HG02884 (cell line): ENCODE measurements around the gene OGFOD2.
"Not testable (repeated sequence)": the region's sequence is repeated elsewhere in the genome, so short reads cannot be mapped to it uniquely, and the experiment has no call there.

ENCODE experiments used
- ATAC-seq: cut with Tn5 transposase; IDR thresholded peaks from one replicate; pipeline ENCODE4 v1.9.1; 2021; ENCODE audit warnings: mild to moderate bottlenecking, moderate library complexity; ENCODE audit not compliant: unreplicated experiment

Gene OGFOD2

DNA sequence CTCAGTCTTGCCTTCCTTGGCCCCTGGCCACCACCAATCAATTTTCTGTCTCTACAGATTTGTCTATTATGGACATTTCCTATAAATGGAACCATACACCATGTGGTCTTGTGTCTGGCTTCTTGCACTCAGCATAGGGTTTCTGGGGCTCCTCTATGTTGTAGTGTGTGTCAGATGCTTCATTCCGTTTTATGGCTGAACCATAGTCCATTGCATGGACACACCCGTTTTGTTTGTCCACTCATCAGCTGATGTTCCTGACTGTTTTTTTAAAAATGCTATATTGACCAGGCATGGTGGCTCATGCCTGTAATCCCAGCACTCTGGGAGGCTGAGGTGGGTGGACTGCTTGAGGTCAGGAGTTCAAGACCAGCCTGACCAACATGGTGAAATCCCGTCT is 26.4 kb downstream of the OGFOD2 start:
- no peak for ATAC-seq

DNA sequence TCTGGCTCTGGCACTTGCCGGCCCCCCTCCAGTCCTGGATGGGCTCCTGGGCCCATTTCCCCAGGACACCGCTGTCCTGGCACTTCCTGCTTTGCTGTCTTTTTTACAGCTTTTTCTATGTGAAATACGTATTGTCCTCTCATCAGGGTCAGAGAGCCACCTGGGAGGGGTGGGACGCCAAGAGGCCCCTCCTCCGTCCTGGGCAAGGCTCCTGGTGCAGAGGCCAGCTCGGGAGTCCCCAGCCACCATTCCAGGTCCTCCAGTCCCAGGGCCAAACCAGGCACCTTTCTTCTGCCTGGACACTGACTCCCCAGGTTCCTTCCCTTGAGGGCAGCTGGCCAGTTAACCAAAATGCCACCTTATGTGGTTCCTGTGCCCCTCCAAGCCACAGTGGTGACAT is 28.2 kb downstream of the OGFOD2 start:
- no peak for ATAC-seq

DNA sequence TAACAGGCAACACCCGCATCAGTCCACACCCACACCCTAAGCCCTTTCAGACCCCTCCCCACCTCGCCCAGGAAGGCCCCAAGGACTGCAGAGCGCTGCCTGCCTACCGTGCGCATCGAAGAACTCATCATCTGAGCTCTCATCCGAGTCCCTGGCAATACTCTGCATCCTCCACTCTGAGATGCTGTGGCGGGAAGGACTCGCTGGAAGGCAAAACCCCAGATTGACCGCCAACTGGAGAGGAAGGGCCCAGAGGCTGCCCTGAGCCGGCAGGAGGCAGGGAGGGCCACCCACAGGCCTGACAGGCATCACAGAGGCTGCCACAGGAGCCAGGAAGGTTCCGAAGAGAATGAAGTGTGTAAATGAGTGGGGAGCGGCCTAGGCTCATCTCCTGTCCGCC is 29.2 kb downstream of the OGFOD2 start:
- ATAC-seq = no peak

DNA sequence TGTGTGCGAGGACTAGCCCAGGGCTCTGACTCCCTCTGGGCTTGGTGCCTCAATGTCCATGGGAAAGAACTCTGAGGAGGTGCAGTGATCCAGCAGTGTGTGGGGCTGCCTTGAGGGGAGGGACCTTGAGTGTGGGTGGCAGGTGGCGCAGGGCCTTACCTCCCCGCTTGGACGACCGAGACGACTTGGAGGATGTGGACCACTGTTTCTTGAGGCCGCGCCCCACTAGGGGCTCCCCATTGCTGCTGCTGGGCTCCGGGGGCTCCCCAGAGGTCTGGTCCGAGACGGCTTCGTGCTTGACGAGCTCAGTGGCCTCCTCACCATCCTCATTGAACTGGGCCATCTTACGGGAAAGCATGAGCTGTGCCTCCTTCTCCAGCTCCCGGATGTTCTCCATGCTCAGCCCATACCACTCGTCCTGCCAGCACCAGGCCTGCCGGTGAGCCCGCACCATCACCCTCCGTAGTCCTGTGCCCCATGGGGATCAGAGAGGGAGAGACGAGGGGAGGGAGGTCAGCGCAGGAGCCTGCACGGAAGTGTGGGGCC is 30.1 kb downstream of the OGFOD2 start:
- no peak for ATAC-seq

- ATAC-seq = no peak
Observed at GRCh38 chr12:123006977-123007376, 31.9 kb downstream of the OGFOD2 start.

- ATAC-seq = no peak
Observed at GRCh38 chr12:123010110-123010509, 35.1 kb downstream of the OGFOD2 start.

DNA sequence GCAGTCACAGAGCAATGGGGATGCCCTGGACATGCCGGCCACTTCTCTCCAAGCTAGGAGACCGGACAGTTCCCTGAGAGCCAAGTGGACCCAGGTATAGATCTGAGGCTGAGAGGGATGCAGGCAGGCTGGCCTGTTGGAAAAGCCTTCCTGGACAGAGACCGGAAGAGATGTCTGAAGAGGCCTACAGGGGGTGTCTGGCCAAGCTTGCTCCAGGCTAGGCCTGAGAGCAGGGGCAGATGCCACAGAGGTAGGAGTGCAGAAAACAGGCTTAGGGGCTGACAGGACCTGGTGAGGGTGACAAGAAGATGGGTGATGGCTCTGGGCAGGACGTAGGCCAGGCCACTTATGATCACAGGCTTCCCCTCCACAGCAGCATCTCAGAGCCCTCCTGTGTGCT is 35.6 kb downstream of the OGFOD2 start:
- ATAC-seq = no peak

DNA sequence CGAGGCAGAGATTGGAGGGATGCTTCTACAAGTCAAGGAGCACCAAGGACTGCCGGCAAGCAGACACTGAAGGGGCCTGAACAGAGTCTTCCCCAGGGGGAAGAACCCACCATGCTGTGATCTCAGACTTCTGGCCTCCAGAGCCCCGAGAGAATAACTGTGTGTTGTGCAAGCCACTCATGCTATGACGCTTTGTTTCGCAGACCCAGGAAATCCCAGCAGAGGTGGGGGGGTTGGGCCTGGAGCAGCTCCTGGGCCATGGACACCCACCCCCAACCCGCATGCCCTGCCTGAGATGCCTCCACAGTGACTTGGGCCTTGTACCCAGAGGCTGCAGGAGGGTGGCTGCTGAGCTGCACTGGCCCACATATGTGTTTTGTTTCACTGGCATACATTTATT is 36.7 kb downstream of the OGFOD2 start:
- ATAC-seq = no peak

- ATAC-seq = no peak
Observed at GRCh38 chr12:123013185-123014095, 38.4 kb downstream of the OGFOD2 start.

GRCh38 chr12:123014473-123014872 is 39.4 kb downstream of the OGFOD2 start:
- not testable (repeated sequence) for ATAC-seq

DNA sequence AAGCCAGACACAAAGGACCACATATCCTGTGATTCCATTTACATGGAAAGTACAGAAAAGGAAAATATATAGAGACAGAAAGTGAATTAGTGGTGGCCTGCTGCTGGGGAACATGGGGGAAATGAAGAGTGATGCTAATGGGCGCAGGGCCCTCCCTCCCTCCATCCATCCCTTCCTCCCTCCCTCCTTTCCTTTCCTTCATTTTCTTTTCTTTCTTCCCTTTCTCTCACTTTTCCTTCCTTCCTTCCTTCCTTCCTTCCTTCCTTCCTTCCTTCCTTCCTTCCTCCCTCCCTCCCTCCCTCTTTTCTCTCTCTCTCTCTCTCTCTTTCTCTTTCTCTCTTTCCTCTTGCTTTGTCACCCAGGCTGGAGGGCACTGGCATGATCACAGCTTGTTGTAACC is 42.7 kb downstream of the OGFOD2 start:
- ATAC-seq = no peak

DNA sequence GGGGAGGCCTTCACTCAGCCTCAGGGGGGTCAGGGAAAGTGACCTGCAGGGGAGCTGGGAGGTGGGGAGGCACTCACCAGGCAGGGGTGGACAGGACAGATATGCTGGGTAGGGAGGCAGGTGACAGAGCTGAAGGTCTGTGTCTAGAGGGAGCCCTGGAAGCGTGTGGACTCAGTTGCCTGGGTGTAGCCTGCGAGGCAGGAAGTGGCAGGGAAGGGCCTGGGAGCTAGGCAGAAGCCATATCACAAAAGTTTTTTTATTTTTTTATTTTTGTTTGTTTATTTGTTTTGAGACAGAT is 44.7 kb downstream of the OGFOD2 start:
- ATAC-seq = no peak

DNA sequence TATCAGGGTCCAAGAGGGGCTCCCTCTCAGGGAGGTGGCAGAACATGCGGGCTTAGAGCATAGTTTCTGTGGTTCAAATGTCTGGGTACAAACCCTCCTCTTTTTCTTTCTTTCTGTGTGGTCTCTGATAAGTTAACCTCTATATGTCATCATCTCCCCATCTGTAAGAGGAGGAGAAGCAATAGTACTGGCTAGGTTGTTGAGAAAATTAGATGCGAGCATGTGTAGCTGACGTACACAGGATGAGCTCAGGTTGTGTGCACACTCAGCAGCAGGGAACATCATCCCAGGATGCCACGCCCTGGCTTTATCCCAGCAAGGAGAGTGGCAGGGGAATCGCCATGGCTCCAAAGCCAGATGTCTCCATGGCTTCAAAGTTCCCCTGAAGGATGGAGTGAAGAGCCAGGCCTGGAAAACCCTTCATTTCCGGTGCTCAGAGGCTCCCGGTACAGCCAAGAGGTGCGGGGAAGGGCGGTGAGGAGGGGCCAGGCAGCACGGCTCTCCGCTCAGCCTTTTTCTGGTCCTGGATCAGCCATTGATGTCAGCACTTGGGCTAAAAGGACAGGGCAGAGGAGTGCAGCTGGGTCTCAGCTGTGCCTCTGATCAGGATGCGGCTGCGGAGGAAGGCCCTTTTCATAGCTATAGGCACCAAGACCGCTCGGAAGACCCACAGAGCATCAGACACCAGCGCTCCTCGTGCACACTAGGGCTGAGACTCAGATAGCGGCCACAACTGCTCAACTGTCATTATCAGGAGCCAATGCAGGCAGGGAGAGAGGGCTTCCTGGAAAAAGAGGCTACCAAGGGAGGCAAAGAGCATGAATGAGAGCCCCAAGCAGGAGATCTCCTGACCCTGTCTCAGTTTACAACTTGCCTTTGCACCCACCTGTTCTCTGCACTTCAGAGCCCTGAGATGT is 46.9 kb downstream of the OGFOD2 start:
- ATAC-seq = no peak

DNA sequence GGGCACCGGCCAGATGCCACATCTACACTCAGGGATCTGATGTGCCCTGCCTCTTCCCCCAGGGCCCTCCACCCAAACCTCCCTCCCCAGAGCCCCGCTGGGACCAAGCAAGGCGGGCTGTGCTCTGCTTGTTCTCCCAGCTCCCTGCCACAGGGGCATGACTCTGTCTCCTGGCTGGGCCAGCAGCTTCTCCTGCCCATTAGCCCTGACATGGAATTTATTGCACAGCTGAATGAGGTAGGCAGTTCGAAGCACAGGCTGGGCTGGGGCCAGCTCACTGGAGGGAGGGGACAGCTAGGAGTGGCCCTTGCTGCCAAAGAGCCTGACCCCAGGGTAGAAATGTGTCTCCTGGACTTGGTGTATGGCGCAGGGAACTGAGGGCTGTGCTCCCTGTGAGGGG is 47.8 kb downstream of the OGFOD2 start:
- no peak for ATAC-seq

DNA sequence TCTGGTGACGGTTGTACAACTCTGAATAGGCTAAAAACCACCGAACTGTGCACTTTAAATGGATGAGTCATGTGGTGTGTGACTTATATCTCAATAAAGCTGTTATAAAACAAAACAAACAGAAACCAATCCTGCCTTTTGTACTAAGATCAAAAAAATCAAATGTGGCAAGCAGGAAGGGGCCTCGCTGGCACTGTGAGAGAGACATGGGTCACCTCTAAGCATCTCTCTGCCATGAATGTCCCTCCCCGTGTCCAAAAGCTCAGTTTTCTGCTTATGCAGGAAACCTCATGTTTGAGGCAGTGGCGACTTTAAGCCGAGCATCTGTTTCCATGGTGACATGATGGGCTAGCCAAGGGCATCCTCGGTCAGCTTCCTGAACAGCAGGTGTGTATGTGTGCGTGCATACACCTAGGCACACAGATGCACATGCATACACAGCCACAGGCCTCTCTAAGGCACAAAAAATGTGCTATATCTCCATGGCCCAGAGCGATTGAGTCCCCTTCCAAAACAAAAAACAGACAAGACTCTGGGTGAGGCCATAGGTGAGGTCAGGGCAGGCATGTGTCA is 49.9 kb downstream of the OGFOD2 start:
- no peak for ATAC-seq

- ATAC-seq = no peak
Observed at GRCh38 chr12:123026094-123026853, 51.2 kb downstream of the OGFOD2 start.

DNA sequence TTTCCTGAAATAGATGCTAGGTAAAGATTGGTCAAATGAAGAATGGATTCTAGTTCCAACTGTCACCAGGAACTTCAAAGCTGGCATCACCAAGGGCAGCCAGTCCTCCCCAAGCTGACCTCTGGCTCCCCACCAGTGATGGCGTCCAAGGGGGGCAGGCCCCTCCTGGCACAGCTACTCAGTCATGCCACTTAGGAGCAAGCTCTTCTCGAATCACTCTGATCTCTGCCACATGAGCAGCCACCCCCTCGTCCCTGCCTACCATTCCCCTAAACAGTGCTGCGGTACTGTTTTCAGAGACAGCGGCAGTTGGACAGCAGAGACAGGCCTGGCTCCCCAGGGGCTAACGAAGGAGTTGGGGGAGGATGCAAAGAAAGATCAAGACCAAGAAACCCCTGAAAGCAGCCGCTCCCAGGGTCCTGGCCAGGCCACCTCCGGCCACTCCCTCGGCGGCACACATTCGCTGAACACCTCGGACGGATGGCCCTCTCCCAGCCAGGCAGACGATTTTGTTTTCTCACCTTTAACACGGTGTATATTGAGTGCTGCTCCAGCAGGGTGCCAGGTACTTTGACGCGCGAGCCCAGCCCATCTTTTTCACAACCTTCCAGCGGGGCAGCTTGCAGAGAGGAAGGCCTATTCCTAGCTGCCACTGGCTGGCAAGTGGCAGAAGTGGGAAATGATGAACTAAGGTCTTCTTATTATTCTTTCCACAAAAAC is 52.8 kb downstream of the OGFOD2 start:
- ATAC-seq = no peak

DNA sequence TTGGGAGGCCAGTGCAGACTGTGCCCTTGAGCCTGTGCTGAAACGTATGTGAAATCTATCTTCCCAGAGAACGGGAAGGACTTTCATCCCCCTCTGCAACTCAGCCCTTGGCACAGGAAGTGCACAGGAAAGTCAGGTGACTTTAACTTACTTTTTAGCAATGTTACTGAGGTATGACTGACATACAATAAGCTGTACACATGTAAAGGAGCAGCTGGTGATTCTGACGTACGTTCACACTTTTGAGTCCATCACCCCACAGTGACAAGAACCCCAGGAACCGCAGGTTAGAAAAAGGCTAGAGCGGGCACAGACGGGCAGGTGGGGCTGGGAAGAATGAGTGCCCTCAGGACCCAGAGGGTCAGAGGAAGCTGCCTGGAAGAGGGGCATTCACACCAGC is 53.4 kb downstream of the OGFOD2 start:
- ATAC-seq = no peak

GRCh38 chr12:123029550-123029949 is 54.5 kb downstream of the OGFOD2 start:
- no peak for ATAC-seq
